Spleen (tissue), 7 donors: ENCODE results near the gene APOLD1.
A peak's percentile ranks its signal among the peaks of the same experiment; 100 is the strongest.

ENCODE experiments used
- POLR2A ChIP-seq, 3 donors: fragments of 450-650 bp; IDR thresholded peaks; one replicate each; pipeline ENCODE4 v1.5.1; 2017; ENCODE audit warnings: antibody characterized with exemption in 3 of 3, mild to moderate bottlenecking in 1 of 3
- TF ChIP-seq, protein P1 (sequence below), 11 experiments: fragments of 200-600 bp in 7 of 11; fragments of 450-650 bp in 4 of 11; sonication (generic) in 4 of 11; IDR thresholded peaks in 8 of 11; conservative IDR thresholded peaks in 3 of 11; 1 replicate in 7 of 11; 2 replicates in 4 of 11; pipeline versions ENCODE4 v1.4.0 to v1.8.0; 2016 to 2021; ENCODE audit warnings: antibody characterized with exemption in 11 of 11, inconsistent platforms in 4 of 11, mild to moderate bottlenecking in 1 of 11
- donor health status: DM: no; HTN: no; CAD: no; lungs with moderate emphysema.
- donor health status: DM: no; HTN: no; CAD: no.
- donor health status: DM: no; HTN: no; CAD: no.

GRCh38 chr12:12784911-12785814 lies at the start of gene APOLD1:
- peak in 2 of 3 donors; percentile 32 to 63 for TF ChIP-seq POLR2A (IDR thresholded peaks at IDR 0.05)
- TF ChIP-seq, protein P1, sequence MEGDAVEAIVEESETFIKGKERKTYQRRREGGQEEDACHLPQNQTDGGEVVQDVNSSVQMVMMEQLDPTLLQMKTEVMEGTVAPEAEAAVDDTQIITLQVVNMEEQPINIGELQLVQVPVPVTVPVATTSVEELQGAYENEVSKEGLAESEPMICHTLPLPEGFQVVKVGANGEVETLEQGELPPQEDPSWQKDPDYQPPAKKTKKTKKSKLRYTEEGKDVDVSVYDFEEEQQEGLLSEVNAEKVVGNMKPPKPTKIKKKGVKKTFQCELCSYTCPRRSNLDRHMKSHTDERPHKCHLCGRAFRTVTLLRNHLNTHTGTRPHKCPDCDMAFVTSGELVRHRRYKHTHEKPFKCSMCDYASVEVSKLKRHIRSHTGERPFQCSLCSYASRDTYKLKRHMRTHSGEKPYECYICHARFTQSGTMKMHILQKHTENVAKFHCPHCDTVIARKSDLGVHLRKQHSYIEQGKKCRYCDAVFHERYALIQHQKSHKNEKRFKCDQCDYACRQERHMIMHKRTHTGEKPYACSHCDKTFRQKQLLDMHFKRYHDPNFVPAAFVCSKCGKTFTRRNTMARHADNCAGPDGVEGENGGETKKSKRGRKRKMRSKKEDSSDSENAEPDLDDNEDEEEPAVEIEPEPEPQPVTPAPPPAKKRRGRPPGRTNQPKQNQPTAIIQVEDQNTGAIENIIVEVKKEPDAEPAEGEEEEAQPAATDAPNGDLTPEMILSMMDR (IDR thresholded peaks at IDR 0.05 in 8 of 11, conservative IDR thresholded peaks at IDR 0.05 in 3 of 11): no peak
